SIG-M5 treated with dmso at 0.1 percent for 504 hours (cell line): Measurements from ENCODE around the gene CASP12.
"Not testable (repeated sequence)": the region's sequence is repeated elsewhere in the genome, so short reads cannot be mapped to it uniquely, and the experiment has no call there.

Experiments used
- DNase-seq: peaks from one replicate; lab custom pipeline; 2025; ENCODE audit not compliant: unreplicated experiment; lab: John Stamatoyannopoulos, UW

Gene CASP12

DNA sequence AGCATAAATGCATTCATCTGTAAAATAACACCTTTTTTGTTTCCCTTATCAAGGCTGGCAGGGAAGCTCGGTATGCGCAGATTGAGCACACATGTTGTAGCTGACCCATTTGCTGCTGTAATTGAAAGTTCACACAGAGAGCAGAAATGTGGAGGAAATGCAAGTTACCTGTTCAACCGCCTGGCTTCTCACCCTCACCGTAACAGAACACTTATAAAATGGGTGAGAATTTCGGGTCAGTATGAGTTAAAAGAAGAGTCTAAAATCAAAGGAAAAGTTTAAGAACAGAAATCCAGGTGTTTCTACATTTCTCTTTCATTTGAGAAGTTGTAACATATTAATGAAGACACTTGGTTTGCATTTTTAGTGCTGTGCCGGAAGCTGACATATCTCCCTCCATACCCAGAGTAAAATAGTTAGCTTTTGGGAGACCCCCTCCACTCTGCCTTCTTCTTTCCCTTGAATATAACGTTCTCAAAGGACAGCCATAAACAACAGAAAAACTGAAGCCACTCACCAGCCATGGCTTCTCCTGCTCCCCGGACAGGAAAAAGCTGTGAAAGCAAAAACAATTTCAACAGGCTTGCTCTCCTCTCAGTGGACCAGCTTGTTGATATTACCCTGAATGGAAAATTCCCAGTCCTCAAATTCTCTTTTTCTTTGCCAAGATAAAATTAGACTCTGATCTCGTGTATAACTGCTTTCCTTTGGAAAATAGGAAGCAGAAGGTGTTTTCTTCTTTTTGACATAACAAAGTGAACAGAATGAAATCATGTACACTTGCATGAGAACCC lies at the start of gene CASP12:
TSS of gene CASP12 (minus strand) at position 570 of the 794 bp plus-strand sequence.
- no peak for DNase-seq

DNA sequence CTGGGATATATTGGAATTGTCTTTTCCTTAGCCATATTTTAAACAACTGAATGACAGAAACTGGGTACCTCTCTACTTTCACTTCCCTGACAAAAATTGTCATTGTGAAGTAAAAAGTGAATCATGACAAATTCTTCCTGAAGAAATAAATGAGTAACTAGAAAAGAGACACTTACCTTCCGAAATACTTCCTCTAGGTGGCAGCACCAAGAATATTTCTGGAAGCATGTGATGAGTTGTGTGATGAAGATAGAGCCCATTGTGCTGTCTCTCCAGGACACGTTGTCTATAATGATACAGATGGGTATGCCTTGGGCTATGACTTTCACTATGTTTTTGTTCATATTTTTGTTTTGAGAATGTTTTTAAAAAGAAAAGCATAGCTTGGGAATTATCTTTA lies 48.6 kb upstream of the CASP12 start:
- DNase-seq, result peak; percentile 66

DNA sequence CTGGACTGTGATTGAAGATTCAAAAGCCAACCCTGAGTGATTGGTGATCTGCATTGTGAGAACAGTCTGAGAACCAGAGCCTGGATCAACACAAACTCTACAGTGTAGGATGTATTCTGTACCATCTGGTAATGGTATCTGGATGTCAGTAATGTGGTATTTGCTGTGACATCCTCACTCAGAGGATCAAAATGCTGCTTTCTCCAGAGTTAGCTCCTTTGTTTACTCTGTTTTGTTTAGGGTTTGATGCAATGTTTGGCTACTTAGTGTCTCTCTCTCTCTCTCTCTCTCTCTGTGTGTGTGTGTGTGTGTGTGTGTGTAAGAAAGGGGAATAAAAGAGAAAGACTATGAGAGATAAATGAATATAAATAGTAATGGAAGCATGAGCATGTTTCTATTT lies 45.8 kb upstream of the CASP12 start:
- DNase-seq, result no peak

DNA sequence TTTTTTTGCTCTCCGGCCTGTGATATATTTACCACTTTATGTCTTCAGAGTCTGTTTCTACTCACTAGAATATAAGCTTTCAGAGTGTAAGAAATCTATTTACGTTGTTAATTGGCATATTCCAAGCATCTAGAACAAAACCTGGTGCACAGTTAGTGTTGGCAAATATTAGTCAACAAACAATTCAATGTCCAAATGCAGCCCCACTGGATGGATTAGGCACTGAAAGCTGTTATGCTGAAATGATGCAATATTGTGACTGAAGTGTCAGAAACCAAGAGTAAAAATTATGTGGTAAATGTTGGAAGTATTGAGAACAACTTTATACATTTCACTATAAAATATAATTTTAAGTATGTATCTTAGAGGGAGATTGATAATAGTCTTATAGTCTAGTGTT lies 45.3 kb upstream of the CASP12 start:
- no peak for DNase-seq

DNA sequence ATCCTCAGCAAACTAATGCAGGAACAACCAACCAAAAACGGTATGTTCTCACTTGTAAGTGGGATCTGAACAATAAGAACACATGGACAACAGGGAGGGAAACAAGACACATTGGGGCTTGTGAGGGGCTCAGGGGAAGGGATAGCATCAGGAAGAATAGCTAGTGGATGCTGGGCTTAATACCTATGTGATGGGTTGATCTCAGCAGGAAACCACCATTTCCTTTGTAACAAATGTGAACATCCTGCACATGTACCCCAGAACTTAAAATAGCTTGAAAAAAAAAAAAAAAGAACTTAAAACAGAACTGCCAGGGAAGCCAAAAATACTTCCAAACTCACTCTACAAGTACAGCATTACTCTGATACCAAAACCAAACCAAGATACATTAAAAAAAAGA lies 36.3 kb upstream of the CASP12 start:
- DNase-seq, result no peak

DNA sequence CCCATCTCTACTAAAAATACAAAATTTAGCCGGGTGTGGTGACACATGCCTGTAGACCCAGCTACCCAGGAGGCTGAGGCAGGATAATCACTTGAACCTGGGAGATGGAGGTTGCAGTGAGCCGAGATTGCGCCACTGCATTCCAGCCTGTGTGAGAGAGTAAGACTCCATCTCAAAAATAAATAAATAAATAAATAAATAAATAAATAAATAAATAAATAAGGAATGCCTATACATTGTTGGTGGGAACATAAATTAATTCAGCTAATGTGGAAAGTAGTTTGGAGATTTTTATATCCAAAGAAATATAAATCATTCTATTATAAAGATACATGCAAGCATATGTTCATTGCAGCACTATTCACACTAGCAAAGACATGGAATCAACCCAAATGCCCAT lies 35.8 kb upstream of the CASP12 start:
- not testable (repeated sequence) for DNase-seq

DNA sequence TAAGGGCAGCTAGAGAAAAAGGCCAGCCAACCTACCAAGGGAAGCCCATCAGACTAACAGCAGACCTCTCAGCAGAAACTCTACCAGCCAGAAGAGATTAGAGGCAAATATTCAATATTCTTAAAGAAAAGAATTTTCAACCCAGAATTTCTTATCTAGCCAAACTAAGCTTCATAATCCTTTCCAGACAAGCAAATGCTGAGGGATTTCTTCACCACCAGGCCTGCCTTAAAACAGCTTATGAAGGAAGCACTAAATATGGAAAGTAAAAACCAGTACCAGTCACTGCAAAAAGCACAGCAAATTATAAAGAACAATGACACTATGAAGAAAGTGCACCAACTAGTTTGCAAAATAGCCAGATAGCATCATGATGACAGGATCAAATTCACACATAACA lies 30.6 kb upstream of the CASP12 start:
- no peak for DNase-seq

DNA sequence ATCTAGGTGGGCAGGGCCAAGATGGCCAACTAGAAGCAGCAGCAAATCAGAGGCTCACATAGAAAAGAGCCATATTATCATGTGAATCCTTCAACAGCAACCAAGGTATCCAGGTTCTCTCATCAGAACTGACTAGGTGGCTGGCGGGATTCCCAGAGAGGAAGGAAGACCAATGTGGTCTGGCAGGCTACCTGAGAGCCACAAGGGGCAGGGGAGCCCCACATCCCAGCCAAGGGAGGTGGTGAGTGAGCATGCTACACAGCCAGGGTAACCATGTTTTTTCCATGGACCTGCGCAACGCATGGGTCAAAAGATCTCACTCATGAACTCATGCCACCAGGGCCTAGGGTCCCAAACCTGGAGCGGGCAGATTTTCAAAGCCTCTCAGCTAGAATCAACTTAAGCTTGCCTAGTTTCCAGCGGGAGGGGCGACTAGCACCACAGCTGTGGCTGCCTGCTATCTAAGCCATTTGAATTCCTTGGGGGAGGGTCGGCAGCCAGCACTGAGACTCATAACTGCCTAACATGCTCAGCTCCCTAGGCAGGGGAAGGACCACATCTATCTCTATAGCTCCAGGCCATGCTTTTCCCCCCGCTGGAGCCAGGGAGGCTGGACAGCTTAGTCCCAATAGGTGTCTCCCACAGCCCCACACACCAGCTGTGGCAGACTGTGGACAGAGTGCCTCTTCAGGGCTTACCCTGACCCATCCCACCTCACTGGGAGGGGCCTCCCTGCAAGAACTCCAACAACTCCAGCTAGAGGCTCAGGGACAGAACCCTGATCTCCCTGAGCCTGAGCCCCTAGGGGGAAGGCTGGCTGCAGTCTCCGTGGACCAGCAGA lies 28.7 kb upstream of the CASP12 start:
- DNase-seq, result no peak

DNA sequence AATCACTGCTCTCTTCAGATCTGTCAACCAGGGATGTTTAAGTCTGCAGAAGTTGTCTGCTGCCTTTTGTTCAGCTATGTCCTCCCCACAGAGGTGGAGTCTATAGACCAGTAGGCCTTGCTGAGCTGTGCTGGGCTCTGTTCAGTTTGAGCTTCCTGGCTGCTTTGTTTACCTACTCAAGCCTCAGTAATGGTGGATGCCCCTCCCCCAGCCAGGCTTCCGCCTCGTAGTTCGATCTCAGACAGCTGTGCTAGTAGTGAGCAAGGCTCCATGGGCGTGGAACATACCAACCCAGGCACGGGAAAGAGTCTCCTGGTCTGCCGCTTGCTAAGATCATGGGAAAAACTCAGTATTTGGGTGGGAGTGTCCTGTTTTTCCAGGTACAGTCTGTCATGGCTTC lies 27.6 kb upstream of the CASP12 start:
- no peak for DNase-seq

DNA sequence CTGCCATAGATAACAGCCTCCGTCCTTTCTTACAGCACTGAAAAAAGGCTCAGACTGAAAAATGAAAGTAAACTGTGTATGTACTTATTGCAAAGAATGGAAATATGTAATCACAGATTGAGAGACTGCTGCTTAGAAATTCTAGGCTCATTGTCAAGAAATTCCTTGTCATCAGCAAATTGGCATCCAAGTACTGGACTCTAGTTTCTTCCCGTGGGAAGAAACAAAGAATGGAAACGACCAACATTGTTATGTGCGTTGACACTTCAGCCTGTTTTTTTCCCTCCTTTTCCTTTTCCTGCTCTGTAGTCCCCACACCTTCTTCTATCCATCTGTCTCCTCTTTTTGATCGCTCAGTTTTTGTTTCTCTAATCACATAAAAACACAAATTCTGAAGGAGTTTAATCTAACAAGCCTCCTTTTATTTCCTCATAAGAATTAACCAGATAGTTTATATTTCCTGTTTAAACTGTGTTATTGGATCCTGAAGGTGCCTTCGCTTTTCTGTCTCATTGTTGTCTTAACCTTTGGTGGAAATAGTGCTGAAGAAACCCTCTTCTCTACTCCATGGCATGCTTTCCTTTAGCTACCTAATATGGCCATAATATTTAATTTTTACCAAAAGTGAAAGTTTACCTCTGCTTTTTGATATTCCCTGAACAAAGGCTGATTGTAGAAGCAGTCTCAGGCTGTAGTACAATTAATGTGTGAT lies 20.0 kb upstream of the CASP12 start:
- DNase-seq, result no peak

DNA sequence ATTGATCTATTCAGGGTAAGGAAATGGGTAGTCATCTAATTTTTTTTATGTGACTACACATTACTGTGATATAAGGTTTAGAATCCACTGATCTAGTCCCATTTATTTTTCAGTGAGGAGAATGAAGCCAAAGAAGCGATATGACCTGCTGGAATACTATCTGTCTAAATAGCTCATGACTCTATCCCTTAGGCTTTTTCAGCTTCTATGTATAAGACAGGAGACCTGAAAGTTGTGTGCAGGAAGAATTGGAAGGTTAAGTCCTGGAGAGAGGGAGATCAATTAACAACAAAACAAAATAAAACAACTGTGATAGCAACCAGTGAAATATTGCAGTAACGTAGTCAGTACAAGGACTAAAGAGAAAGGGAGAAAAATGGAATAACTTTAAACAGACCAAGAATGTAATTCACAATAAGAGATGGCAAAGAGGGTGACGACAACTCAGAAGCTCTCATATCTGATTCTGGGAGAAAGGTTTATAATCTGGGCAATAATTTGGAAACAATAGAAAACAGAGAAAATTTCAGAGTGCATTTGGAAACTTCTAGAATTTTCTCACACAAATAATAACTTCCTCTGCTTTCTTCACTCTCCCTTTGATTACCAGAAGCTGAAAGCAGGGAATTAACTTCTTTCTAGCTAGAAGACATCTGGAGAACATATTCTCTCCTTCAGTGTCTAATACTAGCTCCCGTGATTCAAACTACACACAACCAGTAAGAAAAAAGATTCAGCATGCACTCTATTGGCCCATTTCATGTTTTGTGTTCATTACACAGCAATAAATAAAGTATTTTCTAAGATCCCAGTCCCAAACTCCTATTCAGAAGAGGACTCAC lies 19.2 kb upstream of the CASP12 start:
- no peak for DNase-seq

DNA sequence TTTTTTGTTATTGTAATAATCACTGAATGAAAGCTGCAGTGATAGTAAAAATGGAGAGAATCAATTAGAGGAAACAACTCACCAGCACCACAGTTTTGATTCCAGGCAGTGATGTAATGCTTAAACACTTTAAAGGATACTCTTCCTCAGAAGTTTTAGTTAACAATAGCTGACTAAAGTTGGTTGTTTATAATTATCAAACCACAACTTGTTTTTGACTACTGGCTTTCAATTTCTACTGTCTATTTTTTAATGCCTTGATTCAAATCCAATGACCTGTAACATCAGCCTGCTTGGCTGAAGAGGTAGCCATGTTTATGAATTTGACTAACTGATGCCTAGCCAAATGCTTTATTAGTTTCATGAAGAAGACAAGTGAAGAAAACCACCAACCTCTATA lies 18.2 kb upstream of the CASP12 start:
- no peak for DNase-seq

DNA sequence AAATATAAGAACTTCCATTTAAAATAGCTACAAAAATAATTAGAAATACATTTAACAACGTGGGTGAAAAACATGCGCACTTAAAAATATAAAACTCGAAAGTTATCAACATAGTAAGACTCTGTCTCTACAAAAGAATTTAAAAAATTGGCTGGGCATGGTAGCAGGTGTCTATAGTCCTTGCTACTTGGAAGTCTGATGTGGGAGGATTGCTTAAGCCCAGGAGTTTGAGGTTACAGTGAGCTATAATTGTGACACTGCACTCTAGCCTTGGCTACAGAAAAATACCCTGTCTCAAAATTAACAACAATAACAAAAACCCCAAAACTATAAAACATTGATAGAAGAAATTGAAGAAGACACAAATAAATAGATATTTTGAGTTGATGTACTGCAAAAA lies 13.8 kb upstream of the CASP12 start:
- no peak for DNase-seq

DNA sequence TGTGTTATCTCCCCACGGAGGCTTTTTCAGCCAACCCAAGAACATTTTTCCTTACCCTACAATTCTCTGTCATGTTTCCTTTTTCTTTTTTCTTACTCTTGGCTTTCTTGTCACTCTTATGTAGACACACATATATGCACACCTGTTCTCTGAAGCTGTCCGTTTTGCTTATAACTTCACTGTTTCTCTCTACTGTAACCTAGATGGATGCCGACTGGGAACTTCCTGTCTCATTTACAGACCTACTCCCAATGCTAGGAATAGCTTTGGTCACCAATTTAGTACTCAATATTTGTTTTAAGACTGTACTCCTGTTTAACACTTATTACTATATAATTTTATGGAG lies 9.9 kb upstream of the CASP12 start:
- no peak for DNase-seq

DNA sequence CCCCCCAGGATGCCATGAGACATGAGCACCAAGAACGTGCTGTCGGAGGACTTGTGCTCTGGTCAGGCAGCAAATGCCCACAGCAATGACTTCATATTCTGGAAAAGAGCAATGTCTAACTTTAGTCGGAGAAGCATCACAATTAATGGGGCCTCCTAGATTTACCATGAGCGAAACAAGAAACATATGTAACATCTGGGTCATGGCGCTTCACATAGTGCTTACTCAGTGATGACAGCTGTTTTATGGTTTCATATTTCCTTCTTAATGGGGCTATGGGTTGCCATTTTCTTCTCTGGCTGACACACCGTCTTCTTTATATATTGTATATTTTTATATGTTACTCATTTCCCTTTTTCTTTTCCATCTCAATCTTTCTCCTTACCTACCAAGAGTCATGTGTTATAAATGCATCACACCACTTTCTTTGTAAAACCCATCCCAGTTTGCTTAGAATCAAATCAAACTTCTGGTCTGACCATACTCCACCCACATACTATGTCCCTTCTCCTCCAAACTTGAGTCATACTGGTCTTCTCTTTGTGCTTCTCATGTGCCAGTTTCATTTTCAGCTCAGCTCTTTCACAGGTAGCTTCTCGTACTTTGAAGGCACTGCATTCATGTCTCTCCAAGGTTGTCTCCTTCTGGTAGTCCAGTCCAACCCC lies 9.4 kb upstream of the CASP12 start:
- no peak for DNase-seq

DNA sequence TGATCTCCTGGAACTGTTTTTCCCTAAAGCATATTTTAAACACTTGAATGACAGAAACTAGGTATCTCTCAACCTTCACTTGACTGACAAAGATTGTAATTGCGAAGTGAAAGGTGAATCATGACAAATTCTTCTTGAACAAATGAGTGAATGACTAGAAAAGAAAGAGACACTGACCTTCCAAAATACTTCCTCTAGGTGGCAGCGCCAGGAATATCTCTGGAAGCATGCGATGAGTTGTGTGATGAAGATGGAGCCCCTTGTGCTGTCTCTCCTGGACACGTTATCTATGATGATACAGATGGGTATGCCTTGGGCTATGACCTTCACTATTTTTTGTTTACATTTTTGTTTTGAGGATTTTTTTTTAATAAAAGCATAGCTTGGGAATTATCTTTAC lies 7.0 kb upstream of the CASP12 start:
- DNase-seq, result no peak

DNA sequence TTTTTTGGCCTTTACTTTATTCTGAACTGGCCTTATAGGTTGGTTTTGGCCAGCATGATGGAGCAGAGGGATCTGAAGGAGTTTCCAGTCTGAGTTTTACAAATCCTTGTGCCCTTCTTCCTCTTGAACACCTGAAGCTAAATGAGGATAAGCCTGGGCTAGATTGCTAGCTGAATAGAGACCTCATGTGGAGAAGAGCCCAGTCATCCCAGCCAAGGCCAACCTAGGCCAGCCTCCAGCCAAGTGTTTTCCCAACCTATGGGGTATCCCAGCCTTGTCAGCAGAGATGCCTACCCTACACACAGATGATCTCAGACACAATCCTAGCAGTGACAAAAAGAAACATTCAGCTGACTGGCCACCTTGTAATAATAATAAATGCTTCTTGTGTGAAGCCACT lies 966 bp upstream of the CASP12 start:
- DNase-seq, result no peak

DNA sequence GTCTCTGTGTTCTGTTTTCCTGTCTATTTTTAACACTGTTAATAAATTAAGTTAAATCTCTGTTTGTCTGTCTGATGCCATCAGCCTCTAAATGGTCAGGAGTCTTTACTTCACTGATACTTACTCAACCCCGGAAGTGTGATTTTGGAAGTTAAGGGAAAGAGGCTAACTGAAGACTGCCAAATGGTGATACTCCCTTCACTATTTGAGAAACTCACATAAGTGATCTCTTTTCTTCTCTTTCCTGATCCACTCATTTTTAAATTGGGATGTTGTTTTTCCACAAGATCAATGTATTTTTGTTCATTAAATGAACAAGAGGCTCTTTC lies 389 bp upstream of the CASP12 start:
- no peak for DNase-seq

DNA sequence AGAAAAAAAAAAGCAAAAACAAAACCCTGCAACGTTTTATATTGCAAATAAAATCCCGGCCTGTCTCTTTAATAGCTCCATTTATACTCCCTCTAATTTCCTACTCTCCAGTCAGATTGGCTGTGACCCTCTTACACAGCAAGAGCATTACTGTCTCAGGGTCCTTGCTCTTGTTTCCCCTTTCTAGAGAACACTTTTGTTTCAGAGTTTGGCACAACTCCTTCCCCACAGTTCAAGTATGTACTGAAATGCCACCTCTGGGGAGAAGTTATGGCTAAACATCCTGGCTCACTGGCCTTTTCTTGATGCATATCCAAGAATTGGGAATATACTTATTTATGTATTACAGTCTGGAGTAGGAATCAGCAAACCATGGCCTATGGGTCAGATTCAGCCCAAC lies 2.6 kb downstream of the CASP12 start:
- no peak for DNase-seq

DNA sequence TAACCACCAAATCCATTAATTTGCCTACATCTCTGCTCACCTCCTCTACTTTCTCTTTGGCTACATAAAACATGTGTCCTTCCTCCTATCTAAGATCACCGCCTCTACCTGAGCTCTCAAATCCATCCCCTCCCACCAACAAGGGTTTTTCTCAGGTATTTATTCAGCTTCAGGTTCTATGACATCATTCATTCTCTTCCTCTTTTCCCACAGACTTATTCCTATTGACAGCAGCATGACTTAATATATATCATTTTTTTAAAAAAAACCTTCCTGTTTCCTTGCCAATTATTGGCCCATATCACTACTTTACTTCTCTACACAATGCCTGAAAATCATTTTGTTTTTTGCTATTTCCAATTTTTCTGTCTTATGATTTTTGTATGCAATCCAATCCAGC lies 4.4 kb downstream of the CASP12 start:
- no peak for DNase-seq
